SK-N-SH (cell line): ENCODE measurements around the gene MAGI3. TPM values are rescaled to one million over a fixed set of nuclear protein-coding genes. Genes with fewer than 3 reads are reported as not detected.

ENCODE experiments used
- CTCF ChIA-PET: fragments of 300-600, 350-600 bp; formaldehyde crosslinking; extraction: SDS; loops from one replicate; lab custom pipeline; 2021; lab: Yijun Ruan, JAX
- POLR2A ChIA-PET: fragments of 350-600 bp; sonication (Branson Sonifier 250); formaldehyde crosslinking; extraction: SDS; loops from one replicate; lab custom pipeline; 2020; ENCODE audit warnings: antibody characterized with exemption, inconsistent platforms; lab: Yijun Ruan, JAX
- DNase-seq: peaks from one replicate; pipeline ENCODE4 v3.0.0; 2012
- H2AFZ ChIP-seq: fragments of 200-600 bp; sonication (generic); 2 replicates; pipeline ENCODE4 v1.8.1; 2016; ENCODE audit warnings: antibody characterized with exemption, mild to moderate bottlenecking, low read depth
- H3F3A ChIP-seq: fragments of 200-600 bp; sonication (generic); replicated peaks from 2 replicates; pipeline ENCODE3; 2016; ENCODE audit warnings: antibody characterized with exemption, mild to moderate bottlenecking; ENCODE audit not compliant: insufficient read depth
- H3K27ac ChIP-seq, 2 experiments: fragments of 200-500 bp in 1 of 2; fragments of 200-600 bp in 1 of 2; sonication (Bioruptor generic) in 1 of 2; sonication (generic), shearing (Covaris generic) in 1 of 2; 2 replicates each; pipeline versions ENCODE4 v1.5.1 to v1.6.1; 2014 to 2016; ENCODE audit warnings: low read depth in 2 of 2, inconsistent platforms in 1 of 2, low read length in 1 of 2, mild to moderate bottlenecking in 1 of 2, mixed read lengths in 1 of 2
- H3K27me3 ChIP-seq: fragments of 200-600 bp; sonication (generic), shearing (Covaris generic); 2 replicates; pipeline ENCODE4 v1.6.1; 2016; ENCODE audit warnings: mixed run types; ENCODE audit not compliant: insufficient read depth
- H3K36me3 ChIP-seq, 2 experiments: fragments of 200-500 bp in 1 of 2; fragments of 200-600 bp in 1 of 2; sonication (Bioruptor generic) in 1 of 2; sonication (generic) in 1 of 2; replicated peaks in 1 of 2; 2 replicates each; pipeline versions ENCODE3 to v1.5.1; 2014 to 2016; ENCODE audit warnings: low read length in 1 of 2, mild to moderate bottlenecking in 1 of 2; ENCODE audit not compliant: insufficient read depth in 2 of 2, control insufficient read depth in 1 of 2
- H3K4me1 ChIP-seq, 2 experiments: fragments of 200-500 bp in 1 of 2; fragments of 200-600 bp in 1 of 2; sonication (Bioruptor generic) in 1 of 2; sonication (generic), shearing (Covaris generic) in 1 of 2; 2 replicates each; pipeline versions ENCODE4 v1.5.1 to v1.6.1; 2014 to 2016; ENCODE audit warnings: low read depth in 1 of 2, low read length in 1 of 2, mixed run types in 1 of 2; ENCODE audit not compliant: insufficient read depth in 2 of 2, control insufficient read depth in 1 of 2
- H3K4me2 ChIP-seq: fragments of 200-600 bp; sonication (generic), shearing (Covaris generic); 2 replicates; pipeline ENCODE4 v1.6.1; 2017; ENCODE audit warnings: mixed run types
- H3K4me3 ChIP-seq, 2 experiments: fragments of 200-500 bp in 1 of 2; fragments of 200-600 bp in 1 of 2; sonication (Bioruptor generic) in 1 of 2; sonication (generic), shearing (Covaris generic) in 1 of 2; 2 replicates each; pipeline versions ENCODE4 v1.5.1 to v1.8.1; 2014 to 2016; ENCODE audit warnings: low read depth in 2 of 2, inconsistent platforms in 1 of 2, low read length in 1 of 2, mild to moderate bottlenecking in 1 of 2, mixed read lengths in 1 of 2, moderate library complexity in 1 of 2
- H3K79me2 ChIP-seq: fragments of 200-600 bp; sonication (generic); 2 replicates; pipeline ENCODE4 v1.8.1; 2017; ENCODE audit warnings: mild to moderate bottlenecking; ENCODE audit not compliant: insufficient read depth
- H3K9ac ChIP-seq: fragments of 200-600 bp; sonication (generic); 2 replicates; pipeline ENCODE4 v1.6.1; 2017; ENCODE audit warnings: mixed run types
- H3K9me2 ChIP-seq: fragments of 200-600 bp; sonication (generic); 2 replicates; pipeline ENCODE4 v1.6.1; 2017; ENCODE audit warnings: mixed run types
- H3K9me3 ChIP-seq: fragments of 200-600 bp; sonication (generic); 2 replicates; pipeline ENCODE4 v1.6.1; 2017; ENCODE audit warnings: mixed run types, mild to moderate bottlenecking, moderate library complexity
- H4K20me1 ChIP-seq: fragments of 200-600 bp; sonication (generic); 2 replicates; pipeline ENCODE4 v1.6.1; 2017; ENCODE audit warnings: mild to moderate bottlenecking, mixed run types; ENCODE audit not compliant: insufficient read depth
- CHD2 ChIP-seq: fragments of 150-350 bp; IDR thresholded peaks from 2 replicates; pipeline ENCODE4 v1.6.1; 2018; ENCODE audit warnings: low read length; ENCODE audit not compliant: partially characterized antibody
- EP300 ChIP-seq, 2 experiments: IDR thresholded peaks; 2 replicates each; pipeline versions ENCODE4 v1.4.0 to v1.6.1; 2012; ENCODE audit warnings: borderline replicate concordance in 1 of 2, low read depth in 1 of 2, low read length in 1 of 2
- EZH2phosphoT487 ChIP-seq: fragments of 200-600 bp; sonication (generic); IDR thresholded peaks from 2 replicates; pipeline ENCODE4 v1.6.1; 2017; ENCODE audit warnings: low read depth, mixed run types, mild to moderate bottlenecking, antibody characterized with exemption, moderate library complexity, borderline replicate concordance
- FOXJ3 ChIP-seq: sonication (generic); formaldehyde crosslinking; IDR thresholded peaks from 2 replicates; pipeline ENCODE4 v1.5.1; 2020; ENCODE audit warnings: mild to moderate bottlenecking, missing genetic modification reagents
- GATA2 ChIP-seq: sonication (generic); formaldehyde crosslinking; IDR thresholded peaks from 2 replicates; pipeline ENCODE4 v1.5.0; 2020; ENCODE audit warnings: mild to moderate bottlenecking, missing genetic modification reagents
- JUND ChIP-seq: IDR thresholded peaks from 2 replicates; pipeline ENCODE4 v1.4.0; 2012
- MEF2A ChIP-seq: IDR thresholded peaks from 2 replicates; pipeline ENCODE4 v1.4.0; 2012; ENCODE audit warnings: low read depth, borderline replicate concordance
- MXI1 ChIP-seq: IDR thresholded peaks from 2 replicates; pipeline ENCODE4 v1.6.1; 2012; ENCODE audit warnings: mild to moderate bottlenecking, low read depth, low read length, improper control_type of control experiment
- NFIC ChIP-seq: IDR thresholded peaks from 2 replicates; pipeline ENCODE4 v1.4.0; 2012; ENCODE audit warnings: borderline replicate concordance
- NRF1 ChIP-seq: IDR thresholded peaks from 2 replicates; pipeline ENCODE4 v1.6.1; 2012; ENCODE audit warnings: low read depth, mild to moderate bottlenecking, low read length
- PBX3 ChIP-seq: IDR thresholded peaks from 2 replicates; pipeline ENCODE4; 2012
- RAD21 ChIP-seq: IDR thresholded peaks from 2 replicates; pipeline ENCODE4 v1.6.1; 2012; ENCODE audit warnings: mild to moderate bottlenecking, low read length
- RXRA ChIP-seq: IDR thresholded peaks from 2 replicates; pipeline ENCODE4 v1.4.0; 2012; ENCODE audit warnings: low read depth, mild to moderate bottlenecking, borderline replicate concordance
- SMC3 ChIP-seq: IDR thresholded peaks from 2 replicates; pipeline ENCODE4 v1.6.1; 2012; ENCODE audit warnings: low read depth, low read length, improper control_type of control experiment
- TAF1 ChIP-seq: IDR thresholded peaks from 2 replicates; pipeline ENCODE4 v1.6.1; 2012; ENCODE audit warnings: low read depth, mild to moderate bottlenecking, low read length, moderate library complexity, borderline replicate concordance
- TCF12 ChIP-seq: IDR thresholded peaks from 2 replicates; pipeline ENCODE4 v1.4.0; 2012
- USF2 ChIP-seq: fragments of 150-350 bp; IDR thresholded peaks from 2 replicates; pipeline ENCODE4 v1.6.1; 2017; ENCODE audit warnings: antibody characterized with exemption, low read length, low read depth, borderline replicate concordance
- WGBS: methylation state at CpG from one replicate; pipeline ENCODE4 v1.1.6; 2017; ENCODE audit warnings: low lambda C conversion rate; 5-methylcytosine and 5-hydroxymethylcytosine counted together
- polyA plus RNA-seq, 3 experiments: library from polyadenylated mRNA; depleted of rRNA; stranded (reverse); fragments of >200 nt; gene quantifications; 2 replicates each; pipeline ENCODE4 v1.2.3, GENCODE V29; 2012
- TF ChIP-seq, protein P1 (sequence below): fragments of 200-600 bp; sonication (generic); IDR thresholded peaks from 2 replicates; pipeline ENCODE4 v1.6.1; 2017; ENCODE audit warnings: antibody characterized with exemption, mild to moderate bottlenecking, moderate library complexity
- TF ChIP-seq, protein P2 (sequence below): IDR thresholded peaks from 2 replicates; pipeline ENCODE4 v1.4.0; 2012; ENCODE audit warnings: low read depth

The MAGI3 gene
- polyA plus RNA-seq, 1 of the 3 experiments (the other 2 are of a cell fraction) = 2.9 TPM

GRCh38 chr1:113677250-113678158 lies 287.2 kb downstream of the MAGI3 start:
- H3K9ac ChIP-seq = no peak overlapping the region
- peaks cover 30% of the 10 kb centered on the region for H3F3A ChIP-seq
- ChIA-PET POLR2A (no interaction called here), CTCF (interaction anchor here (1.5 to 5.5 kb wide), 5 partner anchors 10 to 605 kb away, joined by 3 to 32 read pairs (median 5); partner anchors contain the start of gene LRIG2)
- peak overlapping the region; percentile 27 to 73; a peak in 3 of 4 replicates for H3K27ac ChIP-seq
- H3K27me3 ChIP-seq = no peaks in the 10 kb centered on the region
- no peaks in the 10 kb centered on the region for H3K79me2 ChIP-seq
- H3K9me3 ChIP-seq = no peaks in the 10 kb centered on the region
- no peaks in the 10 kb centered on the region for H4K20me1 ChIP-seq
- H3K4me1 ChIP-seq = peaks cover 12 to 19% of the 10 kb centered on the region in 2 experiments; a peak in 3 of 4 replicates
- no peak overlapping the region for H3K4me2 ChIP-seq
- DNase-seq = peak; percentile 74
- no peak for TF ChIP-seq TAF1
- no peak for TF ChIP-seq NRF1
- TF ChIP-seq CHD2 = no peak
- TF ChIP-seq TCF12 = peak; percentile 63; the same call in 1 of the 2 replicates
- TF ChIP-seq JUND = 0 out of 2 replicates have a peak, but pooled peaks have one; percentile 9
- TF ChIP-seq SMC3 = peak; percentile 63
- no peak for TF ChIP-seq USF2
- TF ChIP-seq, protein P1, sequence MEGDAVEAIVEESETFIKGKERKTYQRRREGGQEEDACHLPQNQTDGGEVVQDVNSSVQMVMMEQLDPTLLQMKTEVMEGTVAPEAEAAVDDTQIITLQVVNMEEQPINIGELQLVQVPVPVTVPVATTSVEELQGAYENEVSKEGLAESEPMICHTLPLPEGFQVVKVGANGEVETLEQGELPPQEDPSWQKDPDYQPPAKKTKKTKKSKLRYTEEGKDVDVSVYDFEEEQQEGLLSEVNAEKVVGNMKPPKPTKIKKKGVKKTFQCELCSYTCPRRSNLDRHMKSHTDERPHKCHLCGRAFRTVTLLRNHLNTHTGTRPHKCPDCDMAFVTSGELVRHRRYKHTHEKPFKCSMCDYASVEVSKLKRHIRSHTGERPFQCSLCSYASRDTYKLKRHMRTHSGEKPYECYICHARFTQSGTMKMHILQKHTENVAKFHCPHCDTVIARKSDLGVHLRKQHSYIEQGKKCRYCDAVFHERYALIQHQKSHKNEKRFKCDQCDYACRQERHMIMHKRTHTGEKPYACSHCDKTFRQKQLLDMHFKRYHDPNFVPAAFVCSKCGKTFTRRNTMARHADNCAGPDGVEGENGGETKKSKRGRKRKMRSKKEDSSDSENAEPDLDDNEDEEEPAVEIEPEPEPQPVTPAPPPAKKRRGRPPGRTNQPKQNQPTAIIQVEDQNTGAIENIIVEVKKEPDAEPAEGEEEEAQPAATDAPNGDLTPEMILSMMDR = peak; percentile 76
- TF ChIP-seq, protein P2, sequence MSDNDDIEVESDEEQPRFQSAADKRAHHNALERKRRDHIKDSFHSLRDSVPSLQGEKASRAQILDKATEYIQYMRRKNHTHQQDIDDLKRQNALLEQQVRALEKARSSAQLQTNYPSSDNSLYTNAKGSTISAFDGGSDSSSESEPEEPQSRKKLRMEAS = peak; percentile 35; the same call in 1 of the 2 replicates
- no peak for TF ChIP-seq FOXJ3 (CRISPR knock-in tag)
- TF ChIP-seq RAD21 = peak; percentile 83
- no peak for TF ChIP-seq EP300 (IDR thresholded peaks at IDR 0.05; ENCODE audit: borderline replicate concordance in 1 of 2, low read depth in 1 of 2, low read length in 1 of 2)
- TF ChIP-seq MXI1 = no peak
- peak; percentile 83 for TF ChIP-seq NFIC
- no peak for TF ChIP-seq EZH2phosphoT487
- no peak for TF ChIP-seq MEF2A
- TF ChIP-seq GATA2 (CRISPR knock-in tag) = 0 out of 2 replicates have a peak, but pooled peaks have one; percentile 19
- peak; percentile 66 for TF ChIP-seq PBX3
- TF ChIP-seq RXRA = peak; percentile 88; the same call in 1 of the 2 replicates
- H3K36me3 ChIP-seq = peaks cover 24 to 41% of the 10 kb centered on the region in 2 experiments
- 53% methylated on average over 7 of the region's 7 CpGs for WGBS
- no peak overlapping the region; a peak in 1 of 4 replicates for H3K4me3 ChIP-seq
- H3K9me2 ChIP-seq = no peaks in the 10 kb centered on the region
- no peak overlapping the region for H2AFZ ChIP-seq
